GM21576 (cell line): ENCODE results near the gene TDO2.

Experiments
- ATAC-seq: cut with Tn5 transposase; IDR thresholded peaks from one replicate; pipeline ENCODE4 v1.9.1; 2021; ENCODE audit warnings: mild to moderate bottlenecking, moderate library complexity; ENCODE audit not compliant: unreplicated experiment

The TDO2 gene

DNA sequence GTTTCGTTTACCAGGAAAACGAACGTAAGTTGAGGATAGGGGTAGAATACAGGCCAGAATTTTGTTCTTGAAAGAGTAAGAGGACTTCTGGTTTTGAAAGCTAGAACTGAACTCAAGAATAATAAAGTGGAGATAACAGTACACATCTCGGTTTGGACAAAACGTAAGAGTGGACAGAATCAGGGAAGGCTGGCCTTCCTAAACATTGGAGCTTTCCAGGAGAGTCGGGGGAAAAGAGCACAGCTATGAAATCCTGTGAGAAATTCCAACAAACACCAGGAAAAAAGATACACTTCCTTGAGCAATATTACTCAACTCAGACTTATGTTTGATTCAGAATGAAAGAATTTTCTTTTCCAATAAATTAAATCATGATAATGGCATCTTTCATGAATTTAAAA is 49.0 kb downstream of the TDO2 start:
- no peak for ATAC-seq

DNA sequence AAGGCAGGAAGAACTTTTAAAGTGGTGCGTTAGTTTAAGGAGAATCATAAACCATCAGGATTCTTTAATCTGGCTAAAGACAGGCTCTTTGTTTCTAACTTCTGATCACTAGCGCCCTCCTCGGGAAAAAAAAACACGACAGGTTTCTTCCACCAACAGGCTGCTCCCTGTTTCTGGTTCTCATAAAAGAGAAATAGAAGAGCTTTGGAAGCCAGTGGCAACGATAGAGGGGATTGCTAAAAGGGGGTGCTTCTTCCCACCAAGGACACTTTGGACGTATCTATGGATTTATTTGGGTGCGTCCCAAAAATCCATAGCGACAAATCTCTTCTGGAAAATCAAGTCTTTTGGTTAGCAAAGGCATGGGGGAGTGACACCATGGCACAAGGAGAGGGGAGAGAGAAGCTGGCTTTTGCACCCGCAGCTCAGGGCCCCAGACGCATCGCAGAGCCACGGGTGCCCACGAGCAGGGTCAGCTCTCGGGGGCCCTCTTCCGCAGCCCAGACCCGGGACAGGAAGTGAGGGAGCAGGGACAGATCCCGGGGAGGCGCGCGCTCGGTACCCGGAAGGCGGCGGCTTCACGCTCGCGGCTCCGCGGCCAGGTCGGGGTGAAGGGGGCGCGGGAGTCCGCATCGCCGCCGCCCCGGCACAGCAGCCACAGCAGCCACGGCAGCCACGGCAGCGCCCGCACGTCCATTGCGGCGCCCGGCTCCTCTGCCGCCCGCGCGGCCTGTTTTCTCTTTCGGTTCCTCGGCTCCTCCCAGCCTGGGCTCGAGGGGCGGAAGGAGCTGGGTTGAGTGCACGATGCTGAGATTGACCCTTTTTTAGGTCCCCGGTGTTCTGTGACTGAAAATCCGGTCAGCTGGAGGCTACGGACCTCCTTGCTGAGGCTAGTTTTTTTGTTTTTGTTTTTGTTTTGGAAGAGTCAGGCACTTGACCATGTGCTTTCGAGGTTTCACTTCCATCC is 49.9 kb downstream of the TDO2 start, which contains the start of gene CTSO:
Gene CTSO (minus strand): TSS at position 716 of the 967 bp plus-strand sequence. CDS start 19 bp downstream, at position 697.
- peak; percentile 96 for ATAC-seq

DNA sequence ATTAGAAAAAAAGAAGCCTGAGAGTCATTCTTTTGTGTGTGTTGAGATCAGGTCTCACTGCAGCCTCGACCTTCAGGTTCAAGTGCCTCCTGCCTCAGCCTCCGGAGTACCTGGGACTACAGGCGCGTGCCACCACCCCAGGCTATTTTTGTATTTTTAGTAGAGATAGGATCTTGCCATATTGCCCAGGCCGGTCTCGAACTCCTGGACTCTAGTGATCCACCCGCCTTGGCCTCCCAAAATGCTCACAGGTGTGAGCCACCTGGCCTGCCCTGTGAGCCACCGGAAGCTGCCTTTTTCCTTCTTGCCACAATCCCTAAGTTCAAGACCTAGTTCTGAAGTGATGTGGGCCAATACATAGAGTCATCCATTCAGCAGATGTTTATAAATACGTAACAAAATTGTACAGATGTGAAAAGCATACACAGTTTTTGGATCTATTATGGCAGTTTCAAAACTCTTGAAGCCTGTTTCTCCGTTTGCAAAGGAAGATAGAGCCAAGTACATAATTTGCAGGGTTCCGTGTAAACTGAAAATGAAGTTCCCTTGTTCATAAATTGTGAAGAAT is 50.7 kb downstream of the TDO2 start:
- ATAC-seq, result no peak

DNA sequence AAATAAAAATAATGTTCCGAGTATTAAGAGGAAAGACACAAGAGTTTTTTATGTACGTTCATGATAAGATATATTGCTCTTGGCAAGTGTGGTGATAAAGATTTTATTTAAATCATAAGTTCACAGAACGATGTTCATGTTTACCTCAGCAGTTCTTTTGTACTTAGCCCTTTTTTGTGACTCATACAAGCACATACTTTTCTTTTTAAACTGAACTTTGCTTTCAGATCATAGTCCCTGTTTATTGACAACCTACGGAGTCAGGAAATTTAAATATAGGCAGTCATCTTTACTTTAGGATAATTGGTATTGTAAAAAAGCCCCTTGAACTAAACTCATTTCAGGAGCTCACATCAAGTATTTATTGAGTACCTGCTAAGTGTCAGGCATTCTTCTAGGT is 51.4 kb downstream of the TDO2 start:
- no peak for ATAC-seq

DNA sequence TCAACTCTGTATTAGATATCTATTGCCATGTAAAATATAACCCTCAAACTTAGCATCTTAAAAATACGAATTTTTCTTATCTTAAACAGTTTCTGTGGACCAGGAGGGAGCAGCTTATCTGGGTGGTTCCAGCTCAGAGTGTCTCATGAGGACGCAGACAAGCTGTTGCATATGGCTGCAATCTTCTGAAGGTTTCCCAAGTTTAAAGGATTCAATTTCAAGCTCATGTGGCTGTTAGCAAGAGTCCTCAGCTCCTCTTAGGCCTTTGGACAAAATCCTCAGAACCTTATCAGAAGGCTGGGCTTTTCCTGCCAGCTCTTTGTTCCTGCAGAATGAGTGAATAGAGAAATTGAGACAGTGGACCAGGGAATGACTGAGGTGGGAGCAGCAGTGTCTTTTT is 53.0 kb downstream of the TDO2 start:
- no peak for ATAC-seq

DNA sequence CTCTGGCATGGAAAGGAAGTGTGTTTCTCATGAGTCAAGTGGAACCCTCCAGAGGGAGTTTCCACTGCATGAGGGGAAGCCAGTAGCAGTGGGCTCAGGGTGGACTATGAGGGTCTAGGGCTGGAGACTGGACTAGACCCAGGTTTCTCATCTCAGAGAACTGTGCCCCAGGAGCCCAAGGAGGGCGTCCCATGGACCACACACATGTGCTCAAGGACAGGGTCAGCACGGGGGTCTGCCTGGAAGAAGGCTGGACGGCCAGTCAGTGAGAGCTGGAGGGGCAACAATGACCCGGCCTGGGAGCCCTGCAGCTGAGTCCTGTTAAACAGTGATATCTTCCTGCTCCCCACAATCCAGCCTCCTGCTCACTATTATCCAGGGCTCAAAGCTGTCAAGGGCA is 55.9 kb downstream of the TDO2 start:
- ATAC-seq, result no peak

DNA sequence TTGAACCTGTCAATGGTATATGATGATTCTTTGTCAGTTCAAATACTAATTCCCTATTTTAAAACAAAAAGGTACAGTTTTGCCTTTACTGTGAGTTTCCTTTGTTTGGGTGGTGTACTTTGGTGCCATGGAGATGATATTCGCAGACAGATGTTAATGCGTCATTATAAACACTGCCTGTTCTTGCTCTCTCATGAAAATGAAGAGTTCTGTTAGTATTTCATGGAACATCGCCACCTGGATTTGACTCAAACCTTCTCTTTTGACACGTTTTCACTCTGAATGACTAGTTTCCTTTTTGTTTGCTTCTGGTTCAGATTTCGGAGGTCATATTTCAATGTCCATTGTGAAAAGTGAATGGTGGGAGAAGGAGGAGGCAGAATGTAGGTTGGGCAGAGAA is 57.0 kb downstream of the TDO2 start:
- no peak for ATAC-seq

DNA sequence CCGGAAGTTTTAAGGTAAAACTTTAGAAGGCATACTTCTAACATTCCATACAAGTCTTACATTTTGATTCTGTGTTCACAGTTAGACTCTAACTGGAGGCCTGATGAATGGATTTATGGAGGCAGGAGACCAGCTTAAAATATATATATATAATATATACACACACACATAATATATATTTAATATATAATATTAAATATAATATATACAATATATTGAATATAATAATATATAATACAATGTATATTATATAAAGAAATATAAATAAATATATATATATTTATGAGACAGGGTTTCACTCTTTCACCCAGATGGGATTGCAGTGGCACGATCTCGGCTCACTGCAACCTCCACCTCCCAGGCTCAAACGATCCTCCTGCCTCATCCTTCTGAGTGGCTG is 58.1 kb downstream of the TDO2 start:
- no peak for ATAC-seq

DNA sequence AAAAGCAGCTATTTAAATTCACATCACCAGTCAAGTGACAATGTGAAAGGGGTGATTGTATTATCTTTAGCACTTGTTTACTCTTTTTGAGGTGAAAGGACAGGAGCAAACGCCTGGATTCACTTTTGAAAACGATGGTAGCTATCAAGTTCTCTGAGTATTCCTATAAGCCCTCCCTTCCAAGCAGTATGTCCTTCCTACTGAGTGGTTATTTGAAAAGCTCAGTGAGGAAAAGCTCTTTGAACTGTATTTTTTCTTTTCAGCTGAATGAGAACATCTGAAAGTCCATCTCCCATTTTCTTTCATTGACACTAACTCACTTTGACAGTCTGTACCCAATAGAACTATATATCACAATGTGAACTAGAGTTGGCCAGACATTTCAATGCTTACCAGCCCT is 59.3 kb downstream of the TDO2 start:
- ATAC-seq, result no peak

DNA sequence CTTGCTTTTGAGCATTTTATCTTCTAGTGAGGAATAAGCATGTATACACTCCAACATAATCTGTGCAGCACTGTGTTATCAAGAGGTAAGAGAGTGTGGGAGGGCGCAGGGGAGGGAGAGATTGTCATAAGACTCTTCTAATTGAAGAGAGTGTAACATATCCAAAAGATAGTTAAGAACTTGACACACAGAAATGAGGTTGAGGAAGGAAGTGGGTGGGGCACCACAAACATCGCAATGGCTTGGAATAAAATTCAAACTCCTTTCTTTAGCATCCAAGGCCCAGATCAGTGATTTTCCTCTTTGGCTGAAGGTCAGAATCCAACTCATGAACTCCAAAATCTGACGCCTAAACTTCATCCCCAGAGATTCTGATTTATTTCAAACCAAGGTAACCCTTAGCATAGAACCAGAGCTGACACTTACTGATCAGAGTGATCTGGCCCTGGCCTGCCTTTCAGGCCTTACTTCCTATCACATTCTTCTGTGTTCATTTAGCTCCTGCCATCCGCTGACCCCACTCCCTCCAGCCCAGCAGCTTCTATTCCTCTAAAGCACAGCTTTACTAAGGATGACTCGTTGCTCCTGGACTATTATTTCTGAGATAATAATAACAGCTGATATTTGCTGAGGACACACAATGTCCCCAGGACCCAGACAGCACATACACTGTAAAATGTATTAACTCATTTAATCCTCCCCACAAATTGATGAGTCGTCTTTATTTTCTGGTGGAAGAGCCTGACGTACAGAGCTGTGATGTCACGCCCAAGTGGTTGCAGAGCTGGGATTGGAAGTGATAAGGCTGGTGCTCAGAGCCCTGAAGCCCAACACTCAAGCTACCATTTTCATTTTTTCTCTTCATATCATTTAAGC is 60.8 kb downstream of the TDO2 start:
- ATAC-seq, result no peak

DNA sequence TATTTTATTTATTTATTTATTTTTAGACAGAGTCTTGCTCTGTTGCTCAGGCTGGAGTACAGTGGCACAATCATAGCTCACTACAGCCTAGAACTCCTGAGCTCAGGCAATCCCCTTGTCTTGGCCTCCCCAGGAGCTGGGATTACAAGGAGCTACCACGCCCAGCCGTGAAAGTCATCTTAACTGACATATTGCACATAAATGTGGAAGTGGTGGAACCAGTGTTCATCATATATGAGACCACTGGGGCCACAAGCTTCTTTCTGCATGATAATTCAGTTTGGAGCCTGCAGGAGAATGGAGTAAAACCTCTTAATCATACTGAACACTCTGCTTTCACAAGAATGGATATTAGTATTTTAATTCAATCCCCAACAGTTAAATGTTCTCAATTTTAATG is 62.7 kb downstream of the TDO2 start:
- ATAC-seq, result no peak

DNA sequence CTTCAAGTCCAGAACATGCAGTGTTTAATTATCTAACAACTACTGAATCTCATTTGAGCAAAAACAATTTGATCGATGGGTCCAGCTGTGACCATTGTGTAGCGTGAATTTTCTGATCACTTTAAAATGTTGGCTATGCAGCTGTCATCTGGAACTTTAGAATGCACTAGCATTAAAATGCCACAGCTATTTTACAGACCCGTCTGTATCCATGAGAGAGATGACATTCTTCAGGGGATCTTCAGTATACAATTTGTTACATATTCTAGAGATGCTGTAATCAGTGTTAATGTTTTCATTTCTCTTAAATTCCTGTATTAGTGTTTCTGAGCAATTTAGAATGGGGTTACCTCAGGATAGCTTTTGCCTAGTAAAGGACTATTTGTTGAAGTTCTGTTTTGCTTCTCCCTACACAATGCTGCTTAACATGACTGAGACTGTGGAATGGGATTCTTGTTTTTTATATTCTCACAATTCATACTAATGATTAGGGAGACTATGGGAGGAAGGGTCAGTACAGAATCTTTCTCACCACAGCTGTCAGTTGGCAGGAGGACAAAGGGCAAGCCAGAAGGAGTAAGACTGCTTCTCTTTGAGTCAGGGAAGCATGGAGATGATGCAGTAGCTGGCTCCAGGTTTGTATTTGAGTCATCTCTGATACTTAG is 63.4 kb downstream of the TDO2 start:
- no peak for ATAC-seq
